IPS-18c (cell line): ENCODE measurements around the gene AXIN1.

Experiments
- H3K4me3 ChIP-seq: 2 replicates; pipeline ENCODE4 v1.7.0; 2013; ENCODE audit warnings: low read depth, mild to moderate bottlenecking, low read length, moderate library complexity; ENCODE audit not compliant: insufficient read depth
- H3K9me3 ChIP-seq: one replicate; pipeline ENCODE4 v1.6.1; 2013; ENCODE audit warnings: mild to moderate bottlenecking, low read length, moderate library complexity; ENCODE audit not compliant: control insufficient read depth, insufficient read depth

AXIN1 gene

GRCh38 chr16:285146-286055 lies 67.1 kb downstream of the AXIN1 start:
- Histone ChIP-seq H3K9me3 (no peaks in the 10 kb centered on the region), H3K4me3 (no peak overlapping the region)

GRCh38 chr16:284204-285120 lies 68.1 kb downstream of the AXIN1 start:
- no peaks in the 10 kb centered on the region for H3K9me3 ChIP-seq
- H3K4me3 ChIP-seq = no peak overlapping the region

GRCh38 chr16:283033-283805 lies 69.3 kb downstream of the AXIN1 start, which contains the start of gene PDIA2:
PDIA2 (plus strand) TSS chr16:283164; CDS start chr16:283170, 6 bp downstream.
- Histone ChIP-seq H3K4me3 (no peak within 1 kb of the TSS), H3K9me3 (no peaks in the 10 kb centered on the region)

- H3K4me3 ChIP-seq = no peak overlapping the region
Measured at GRCh38 chr16:282491-282890, 70.0 kb downstream of the AXIN1 start.

GRCh38 chr16:281660-282255 lies 70.8 kb downstream of the AXIN1 start:
- Histone ChIP-seq H3K9me3 (no peaks in the 10 kb centered on the region), H3K4me3 (no peak overlapping the region)

More at GRCh38 chr16:282491-282890, 70.0 kb downstream of the AXIN1 start:
- no peaks in the 10 kb centered on the region for H3K9me3 ChIP-seq

GRCh38 chr16:280991-281659 lies 71.4 kb downstream of the AXIN1 start:
- H3K9me3 ChIP-seq = no peaks in the 10 kb centered on the region
- H3K4me3 ChIP-seq = peak overlapping the region; percentile 67

- Histone ChIP-seq H3K4me3 (peak within 1 kb of the TSS; percentile 67), H3K9me3 (no peaks in the 10 kb centered on the region)
Measured at GRCh38 chr16:280552-280951, 72.0 kb downstream of the AXIN1 start, which contains the start of gene ARHGDIG. ARHGDIG (plus strand) TSS chr16:280591; CDS start chr16:280681, 90 bp downstream.

- H3K4me3 ChIP-seq = peak overlapping the region; percentile 34; the same call in 1 of the 2 replicates
Measured at GRCh38 chr16:280005-280460, 72.5 kb downstream of the AXIN1 start.

GRCh38 chr16:279531-279930 lies 73.0 kb downstream of the AXIN1 start:
- H3K4me3 ChIP-seq = no peak overlapping the region

More at GRCh38 chr16:280005-280460, 72.5 kb downstream of the AXIN1 start:
- no peaks in the 10 kb centered on the region for H3K9me3 ChIP-seq

GRCh38 chr16:278863-279366 lies 73.6 kb downstream of the AXIN1 start:
- H3K9me3 ChIP-seq = no peaks in the 10 kb centered on the region
- H3K4me3 ChIP-seq = no peak overlapping the region

More at GRCh38 chr16:279531-279930, 73.0 kb downstream of the AXIN1 start:
- H3K9me3 ChIP-seq = no peaks in the 10 kb centered on the region

GRCh38 chr16:276426-277077 lies 76.0 kb downstream of the AXIN1 start:
- Histone ChIP-seq H3K9me3 (no peaks in the 10 kb centered on the region), H3K4me3 (no peak overlapping the region)

GRCh38 chr16:275786-276232 lies 76.7 kb downstream of the AXIN1 start, which contains the start of gene RGS11:
RGS11 (minus strand) TSS chr16:275944; CDS start chr16:275911, 33 bp downstream.
- H3K9me3 ChIP-seq = no peaks in the 10 kb centered on the region
- peak within 1 kb of the TSS; percentile 61 for H3K4me3 ChIP-seq

- Histone ChIP-seq H3K9me3 (no peaks in the 10 kb centered on the region), H3K4me3 (peak overlapping the region; percentile 61)
Measured at GRCh38 chr16:275041-275641, 77.4 kb downstream of the AXIN1 start.

- no peak overlapping the region for H3K4me3 ChIP-seq
- H3K9me3 ChIP-seq = no peaks in the 10 kb centered on the region
Measured at GRCh38 chr16:273547-274421, 78.7 kb downstream of the AXIN1 start.
